CD4-positive, CD25-positive, alpha-beta regulatory T cell (primary cell): Measurements from ENCODE around the gene PDE3B. TPM values are rescaled to one million over a fixed set of nuclear protein-coding genes. Genes with fewer than 3 reads are reported as not detected.
"Not testable (repeated sequence)": the region's sequence is repeated elsewhere in the genome, so short reads cannot be mapped to it uniquely, and the experiment has no call there.

Experiments used
- ATAC-seq, 2 donors: fragments of 150-1000 bp; cut with Tn5 transposase; one replicate each; pipeline ENCODE4 v1.10.0; 2021; ENCODE audit warnings: low read depth in 2 of 2, moderate number of reproducible peaks in 2 of 2, moderate library complexity in 1 of 2
- DNase-seq, 3 donors: peaks; one replicate each; pipeline versions ENCODE4 v3.0.0 to v3.0.0-alpha.2; 2012 to 2022; ENCODE audit warnings: mixed read lengths in 1 of 3
- H3K27ac ChIP-seq: one replicate; pipeline ENCODE4 v1.7.0; 2013; ENCODE audit warnings: mild to moderate bottlenecking, low read length; ENCODE audit not compliant: insufficient read depth, poor library complexity, severe bottlenecking
- H3K27me3 ChIP-seq: one replicate; pipeline ENCODE4 v1.7.0; 2013; ENCODE audit warnings: low read length; ENCODE audit not compliant: control insufficient read depth, insufficient read depth
- H3K36me3 ChIP-seq: one replicate; pipeline ENCODE4 v1.7.0; 2013; ENCODE audit warnings: mild to moderate bottlenecking, low read length, moderate library complexity; ENCODE audit not compliant: control insufficient read depth, insufficient read depth
- H3K4me1 ChIP-seq: 2 replicates; pipeline ENCODE4 v1.7.0; 2013; ENCODE audit warnings: mild to moderate bottlenecking, low read length; ENCODE audit not compliant: insufficient read depth, control insufficient read depth, poor library complexity, severe bottlenecking
- H3K4me3 ChIP-seq: one replicate; pipeline ENCODE4 v1.7.0; 2013; ENCODE audit warnings: low read depth, mild to moderate bottlenecking, low read length, moderate library complexity
- H3K9me3 ChIP-seq, 2 experiments: 1 replicate in 1 of 2; 2 replicates in 1 of 2; pipeline ENCODE4 v1.7.0; 2013; ENCODE audit warnings: low read length in 2 of 2, mild to moderate bottlenecking in 1 of 2, moderate library complexity in 1 of 2; ENCODE audit not compliant: control insufficient read depth in 2 of 2
- H3K27ac Mint-ChIP-seq, 3 donors: one replicate each; pipeline ENCODE4 v1.8.0; 2020 to 2022; ENCODE audit warnings: mild to moderate bottlenecking in 3 of 3, mixed read lengths in 3 of 3, moderate library complexity in 2 of 3
- H3K27me3 Mint-ChIP-seq: one replicate; pipeline ENCODE4 v1.8.0; 2022; ENCODE audit warnings: mild to moderate bottlenecking, mixed read lengths
- H3K36me3 Mint-ChIP-seq: one replicate; pipeline ENCODE4 v1.8.0; 2020; ENCODE audit warnings: mixed read lengths
- H3K4me1 Mint-ChIP-seq, 4 donors: one replicate each; pipeline ENCODE4 v1.8.0; 2020 to 2022; ENCODE audit warnings: mixed read lengths in 4 of 4, mild to moderate bottlenecking in 1 of 4
- H3K4me3 Mint-ChIP-seq, 4 donors: one replicate each; pipeline ENCODE4 v1.8.0; 2020 to 2022; ENCODE audit warnings: mild to moderate bottlenecking in 4 of 4, mixed read lengths in 4 of 4, moderate library complexity in 3 of 4
- H3K9me3 Mint-ChIP-seq, 7 donors: one replicate each; pipeline ENCODE4 v1.8.0; 2020 to 2022; ENCODE audit warnings: mixed read lengths in 7 of 7, mild to moderate bottlenecking in 3 of 7, moderate library complexity in 2 of 7
- polyA plus RNA-seq, 4 donors: library from polyadenylated mRNA; unstranded; fragments of 300-500 nt; fragmentation: Illumina TruSeq; gene quantifications; one replicate each; pipeline ENCODE4 v1.2.3, GENCODE V29; 2021
- total RNA-seq: library from RNA; stranded (reverse); gene quantifications from one replicate; pipeline ENCODE4 v1.2.3, GENCODE V29; 2022

PDE3B gene
- total and polyA plus RNA-seq, 5 donors from 2014 or later: 32.8 to 99.5 (median 61.7) TPM

DNA sequence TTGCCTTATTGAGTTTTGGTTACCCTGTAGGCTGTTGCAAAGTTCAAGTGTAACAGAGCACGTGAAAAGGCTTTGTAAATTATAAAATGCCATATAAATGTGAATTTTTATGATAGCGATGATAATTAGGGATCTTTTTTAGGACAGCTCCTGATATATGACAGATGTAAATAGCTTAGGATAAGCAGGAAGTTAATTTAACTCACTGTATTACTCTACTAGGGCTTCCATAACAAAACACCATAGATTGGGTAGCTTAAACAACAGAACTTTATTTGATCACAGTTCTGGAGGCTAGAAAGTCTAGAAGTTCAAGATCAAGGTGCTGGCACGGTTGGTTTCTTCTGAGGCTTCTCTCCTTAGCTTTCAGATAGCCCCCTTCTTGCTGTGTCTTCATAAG lies 17.0 kb upstream of the PDE3B start:
- no peak overlapping the region for H3K27ac ChIP-seq
- ATAC-seq: no peak
- H3K4me3 Mint-ChIP-seq: peak overlapping the region in 2 of 4 donors; percentile 11 to 39

DNA sequence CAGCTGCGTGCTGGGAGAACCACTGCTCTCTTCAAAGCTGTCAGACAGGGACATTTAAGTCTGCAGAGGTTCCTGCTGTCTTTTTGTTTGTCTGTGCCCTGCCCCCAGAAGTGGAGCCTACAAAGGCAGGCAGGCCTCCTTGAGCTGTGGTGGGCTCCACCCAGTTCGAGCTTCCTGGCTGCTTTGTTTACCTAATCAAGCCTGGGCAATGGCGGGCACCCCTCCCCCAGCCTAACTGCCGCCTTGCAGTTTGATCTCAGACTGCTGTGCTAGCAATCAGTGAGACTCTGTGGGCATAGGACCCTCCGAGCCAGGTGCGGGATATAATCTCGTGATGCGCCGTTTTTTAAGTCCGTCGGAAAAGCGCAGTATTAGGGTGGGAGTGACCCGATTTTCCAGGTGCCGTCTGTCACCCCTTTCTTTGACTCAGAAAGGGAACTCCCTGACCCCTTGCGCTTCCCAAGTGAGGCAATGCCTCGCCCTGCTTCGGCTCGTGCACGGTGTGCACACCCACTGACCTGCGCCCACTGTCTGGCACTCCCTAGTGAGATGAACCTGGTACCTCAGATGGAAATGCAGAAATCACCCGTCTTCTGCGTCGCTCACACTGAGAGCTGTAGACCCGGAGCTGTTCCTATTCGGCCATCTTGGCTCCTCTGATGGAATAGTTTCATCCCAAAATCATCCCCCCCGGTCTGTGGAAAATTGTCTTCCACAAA lies 9.9 kb upstream of the PDE3B start:
- Mint-ChIP-seq H3K4me1 (peaks cover 26 to 59% (median 39%) of the 10 kb centered on the region in 4 donors), H3K27ac (peak overlapping the region; percentile 86 to 91 (median 88)), H3K36me3 (peaks cover 11% of the 10 kb centered on the region), H3K4me3 (peak overlapping the region; percentile 54 to 88 (median 80))
- DNase-seq: peak in 2 of 3 donors; percentile 10 to 77
- Histone ChIP-seq H3K4me3 (peak overlapping the region; percentile 58), H3K4me1 (peaks cover 40% of the 10 kb centered on the region), H3K27ac (peak overlapping the region; percentile 23)
- not testable (repeated sequence) for H3K9me3 ChIP-seq, H3K9me3 Mint-ChIP-seq, H3K27me3 Mint-ChIP-seq, H3K36me3 ChIP-seq, H3K27me3 ChIP-seq, ATAC-seq

More for the DNA sequence above, 17.0 kb upstream of the PDE3B start:
- no peaks in the 10 kb centered on the region for H3K27me3 ChIP-seq
- peaks cover 16% of the 10 kb centered on the region for H3K4me1 ChIP-seq
- Mint-ChIP-seq H3K36me3 (peaks cover 16% of the 10 kb centered on the region), H3K9me3 (peaks cover 0 to 6% (median 1%) of the 10 kb centered on the region in 7 donors), H3K27me3 (no peaks in the 10 kb centered on the region), H3K27ac (peak overlapping the region in 2 of 3 donors; percentile 62 to 90), H3K4me1 (peaks cover 14 to 65% (median 49%) of the 10 kb centered on the region in 4 donors)
- no peaks in the 10 kb centered on the region for H3K9me3 ChIP-seq
- peak overlapping the region; percentile 14 for H3K4me3 ChIP-seq
- no peak for DNase-seq
- no peaks in the 10 kb centered on the region for H3K36me3 ChIP-seq

GRCh38 chr11:14634813-14635212 lies 8.8 kb upstream of the PDE3B start:
- DNase-seq: no peak
- Mint-ChIP-seq H3K27me3 (no peaks in the 10 kb centered on the region), H3K4me1 (peaks cover 28 to 66% (median 44%) of the 10 kb centered on the region in 4 donors), H3K4me3 (peak overlapping the region; percentile 1 to 54 (median 38)), H3K36me3 (peaks cover 11% of the 10 kb centered on the region), H3K27ac (peak overlapping the region; percentile 74 to 91 (median 86)), H3K9me3 (peaks cover 0 to 9% (median 5%) of the 10 kb centered on the region in 7 donors)
- Histone ChIP-seq H3K36me3 (no peaks in the 10 kb centered on the region), H3K4me3 (peak overlapping the region; percentile 58), H3K27ac (peak overlapping the region; percentile 27), H3K27me3 (no peaks in the 10 kb centered on the region), H3K4me1 (peaks cover 47% of the 10 kb centered on the region), H3K9me3 (no peaks in the 10 kb centered on the region)
- ATAC-seq: no peak

DNA sequence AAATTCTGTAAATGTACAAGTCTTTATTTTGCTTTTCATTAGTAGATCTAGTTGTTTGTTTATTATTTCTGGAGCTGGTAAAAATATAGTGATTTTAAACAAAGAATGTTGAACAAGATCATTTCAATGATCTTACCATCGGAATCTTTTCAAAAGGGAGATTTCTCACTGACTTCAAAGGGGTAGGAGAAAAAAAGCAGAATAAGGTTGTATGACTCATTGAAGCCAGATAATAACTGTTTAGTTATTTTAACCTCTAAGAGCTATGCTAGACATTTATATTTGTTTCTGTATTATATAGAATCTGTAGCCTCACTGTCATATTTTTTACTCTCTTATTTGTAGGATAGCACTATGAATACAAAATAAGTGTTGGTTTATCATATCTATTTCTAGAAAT lies 8.1 kb upstream of the PDE3B start:
- Histone ChIP-seq H3K36me3 (no peaks in the 10 kb centered on the region), H3K9me3 (no peaks in the 10 kb centered on the region), H3K4me1 (peaks cover 50% of the 10 kb centered on the region), H3K4me3 (peak overlapping the region; percentile 58), H3K27me3 (no peaks in the 10 kb centered on the region), H3K27ac (peak overlapping the region; percentile 27)
- peaks cover 30 to 74% (median 51%) of the 10 kb centered on the region in 4 donors for H3K4me1 Mint-ChIP-seq
- H3K4me3 Mint-ChIP-seq: peak overlapping the region; percentile 22 to 66 (median 45)
- peaks cover 0 to 9% (median 5%) of the 10 kb centered on the region in 7 donors for H3K9me3 Mint-ChIP-seq
- no peaks in the 10 kb centered on the region for H3K27me3 Mint-ChIP-seq
- H3K27ac Mint-ChIP-seq: peak overlapping the region; percentile 59 to 94 (median 91)
- no peak for DNase-seq
- peaks cover 11% of the 10 kb centered on the region for H3K36me3 Mint-ChIP-seq
- peak; percentile 68 to 69 for ATAC-seq

- peak overlapping the region; percentile 22 to 73 (median 66) for H3K4me3 Mint-ChIP-seq
- H3K4me1 ChIP-seq: peaks cover 53% of the 10 kb centered on the region
- H3K9me3 ChIP-seq: no peaks in the 10 kb centered on the region
- peak overlapping the region; percentile 84 to 91 (median 85) for H3K27ac Mint-ChIP-seq
- no peaks in the 10 kb centered on the region for H3K27me3 ChIP-seq
- H3K4me1 Mint-ChIP-seq: peaks cover 30 to 78% (median 53%) of the 10 kb centered on the region in 4 donors
- peaks cover 0 to 8% (median 5%) of the 10 kb centered on the region in 7 donors for H3K9me3 Mint-ChIP-seq
- H3K36me3 Mint-ChIP-seq: peaks cover 11% of the 10 kb centered on the region
- H3K36me3 ChIP-seq: no peaks in the 10 kb centered on the region
- DNase-seq (no peak), ATAC-seq (no peak)
- peak overlapping the region; percentile 27 for H3K27ac ChIP-seq
- H3K4me3 ChIP-seq: peak overlapping the region; percentile 35
- H3K27me3 Mint-ChIP-seq: no peaks in the 10 kb centered on the region
Measured at GRCh38 chr11:14636119-14636518, 7.5 kb upstream of the PDE3B start.

DNA sequence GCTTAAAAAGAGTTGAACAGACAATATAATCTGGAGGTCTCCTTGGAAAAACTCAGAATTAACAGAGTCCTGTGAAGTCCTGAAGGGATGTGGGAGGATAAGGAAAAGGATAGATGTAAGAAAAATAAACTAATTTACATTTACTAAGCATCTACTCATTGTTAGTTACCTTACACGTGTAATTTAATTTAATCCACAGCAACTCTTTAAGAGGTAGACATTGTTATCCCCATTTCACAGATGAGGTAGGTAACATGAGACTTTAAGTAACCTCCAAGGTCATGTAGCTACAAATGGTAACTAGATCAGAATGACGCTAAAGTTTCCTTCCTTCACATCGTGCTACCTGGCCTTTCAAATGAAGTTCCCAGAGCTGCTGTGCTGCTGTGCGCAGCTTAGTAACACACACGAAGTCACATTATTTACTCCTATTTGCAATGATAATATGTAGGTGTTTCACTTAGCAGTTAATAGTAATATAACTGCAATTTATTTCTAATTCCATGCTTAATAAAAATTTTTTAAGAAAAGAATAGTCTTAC lies 5.7 kb upstream of the PDE3B start:
- peak overlapping the region; percentile 1 for H3K27ac ChIP-seq
- Mint-ChIP-seq H3K9me3 (peaks cover 0 to 6% (median 3%) of the 10 kb centered on the region in 7 donors), H3K4me3 (peak overlapping the region in 2 of 4 donors; percentile 16 to 22), H3K27me3 (no peaks in the 10 kb centered on the region), H3K36me3 (peaks cover 14% of the 10 kb centered on the region), H3K4me1 (peaks cover 36 to 89% (median 69%) of the 10 kb centered on the region in 4 donors), H3K27ac (no peak overlapping the region)
- H3K36me3 ChIP-seq: no peaks in the 10 kb centered on the region
- peak overlapping the region; percentile 27 for H3K4me3 ChIP-seq
- DNase-seq (no peak), ATAC-seq (no peak)
- peaks cover 70% of the 10 kb centered on the region for H3K4me1 ChIP-seq
- H3K9me3 ChIP-seq: no peaks in the 10 kb centered on the region
- H3K27me3 ChIP-seq: no peaks in the 10 kb centered on the region

GRCh38 chr11:14638561-14638960 lies 5.0 kb upstream of the PDE3B start:
- Histone ChIP-seq H3K4me1 (peaks cover 74% of the 10 kb centered on the region), H3K27me3 (no peaks in the 10 kb centered on the region), H3K27ac (no peak overlapping the region), H3K36me3 (no peaks in the 10 kb centered on the region), H3K4me3 (no peak overlapping the region), H3K9me3 (no peaks in the 10 kb centered on the region)
- H3K4me3 Mint-ChIP-seq: peak overlapping the region in 2 of 4 donors; percentile 59 to 63
- peaks cover 0 to 6% (median 3%) of the 10 kb centered on the region in 7 donors for H3K9me3 Mint-ChIP-seq
- peaks cover 14% of the 10 kb centered on the region for H3K36me3 Mint-ChIP-seq
- DNase-seq (no peak), ATAC-seq (no peak)
- H3K27ac Mint-ChIP-seq: peak overlapping the region in 1 of 3 donors; percentile 29
- no peaks in the 10 kb centered on the region for H3K27me3 Mint-ChIP-seq
- peaks cover 36 to 87% (median 68%) of the 10 kb centered on the region in 4 donors for H3K4me1 Mint-ChIP-seq
